Measurements from ENCODE around the gene NR0B2. TPM values are rescaled to one million over a fixed set of nuclear protein-coding genes. Genes with fewer than 3 reads are reported as not detected.
A peak's percentile ranks its signal among the peaks of the same experiment; 100 is the strongest.

Gene NR0B2
- total and polyA plus RNA-seq, 2 of the 13 experiments (the other 11 are each of a cell fraction or from before 2014, with no cell fraction given): 72.5 to 133 TPM

- peak; percentile 47 for TF ChIP-seq ZNF430 (CRISPR knock-in tag; IDR thresholded peaks at IDR 0.05)
- peak; percentile 16; the same call in 1 of the 2 replicates for TF ChIP-seq HNF1B (CRISPR knock-in tag; IDR thresholded peaks at IDR 0.05)
- TF ChIP-seq ZNF609 (CRISPR knock-in tag; IDR thresholded peaks at IDR 0.05; ENCODE audit: borderline replicate concordance): peak; percentile 45; the same call in 1 of the 2 replicates
- peak; percentile 60; the same call in 1 of the 2 replicates for TF ChIP-seq ZNF232 (CRISPR knock-in tag; IDR thresholded peaks at IDR 0.05; ENCODE audit: borderline replicate concordance)
- peak; percentile 90 for TF ChIP-seq ZNF766 (CRISPR knock-in tag; IDR thresholded peaks at IDR 0.05; ENCODE audit: borderline replicate concordance)
- peak; percentile 97 for TF ChIP-seq NFYB (CRISPR knock-in tag; IDR thresholded peaks at IDR 0.05)
- no peak; the same call in 1 of the 2 replicates for TF ChIP-seq CREM (IDR thresholded peaks at IDR 0.05)
- TF ChIP-seq CREM (CRISPR knock-in tag; IDR thresholded peaks at IDR 0.05): no peak
- no peak for TF ChIP-seq IRX3 (CRISPR knock-in tag; IDR thresholded peaks at IDR 0.05; ENCODE audit: borderline replicate concordance, low read depth)
- peak; percentile 90; the same call in 1 of the 2 replicates for TF ChIP-seq ZNF724P (CRISPR knock-in tag; IDR thresholded peaks at IDR 0.05; ENCODE audit: borderline replicate concordance)
- TF ChIP-seq CENPT (CRISPR knock-in tag; IDR thresholded peaks at IDR 0.05; ENCODE audit: low read depth): peak; percentile 27; the same call in 1 of the 2 replicates
- TF ChIP-seq ELF3 (CRISPR knock-in tag; IDR thresholded peaks at IDR 0.05): peak; percentile 62; the same call in 1 of the 2 replicates
- TF ChIP-seq HBP1 (CRISPR knock-in tag; IDR thresholded peaks at IDR 0.05; ENCODE audit: low read depth): 0 out of 2 replicates have a peak, but pooled peaks have one; percentile 56
- no peak for TF ChIP-seq CREB1 (IDR thresholded peaks at IDR 0.05)
- TF ChIP-seq CREB1 (CRISPR knock-in tag; IDR thresholded peaks at IDR 0.05): peak; percentile 70
- 0 out of 2 replicates have a peak, but pooled peaks have one; percentile 66 for TF ChIP-seq HOXA9 (CRISPR knock-in tag; IDR thresholded peaks at IDR 0.05; ENCODE audit: borderline replicate concordance)
- no peak for TF ChIP-seq THAP7 (CRISPR knock-in tag; IDR thresholded peaks at IDR 0.05)
- peak; percentile 93 for TF ChIP-seq GABPB1 (CRISPR knock-in tag; IDR thresholded peaks at IDR 0.05)
- no peak for TF ChIP-seq ZNF274 (CRISPR knock-in tag; IDR thresholded peaks at IDR 0.05)
- TF ChIP-seq ZFP36 (IDR thresholded peaks at IDR 0.05; ENCODE audit: borderline replicate concordance, low read depth, low read length, partially characterized antibody): no peak
- TF ChIP-seq ZNF878 (CRISPR knock-in tag; IDR thresholded peaks at IDR 0.05): peak; percentile 96
Measured at GRCh38 chr1:26864610-26865480, 48.9 kb downstream of the NR0B2 start (continued).

All from HepG2 (cell line).